ENCODE results near the gene TP53INP2. TPM values are rescaled to one million over a fixed set of nuclear protein-coding genes. Genes with fewer than 3 reads are reported as not detected.

The TP53INP2 gene
- polyA plus RNA-seq, 3 donors, result 0.46 to 20.6 (median 0.66) TPM

- Histone ChIP-seq H3K9ac (ENCODE audit: insufficient read depth, low read length, poor library complexity, severe bottlenecking) (no peak overlapping the region), H3K27me3 (ENCODE audit: control insufficient read depth in 2 of 2, insufficient read depth in 2 of 2, low read length in 2 of 2) (peaks cover 6 to 14% of the 10 kb centered on the region in 2 donors), H3K4me2 (replicated peaks; ENCODE audit: extremely low read depth, low read length, poor library complexity, severe bottlenecking) (no peak overlapping the region), H3K4me1 (ENCODE audit: control insufficient read depth in 1 of 2, insufficient read depth in 2 of 2, low read length in 2 of 2) (peaks cover 15 to 25% of the 10 kb centered on the region in 2 donors), H3K36me3 (replicated peaks in 1 of 2; ENCODE audit: control insufficient read depth in 1 of 2, insufficient read depth in 2 of 2, low read length in 2 of 2) (peaks cover 30 to 43% of the 10 kb centered on the region in 2 donors), H3K9me3 (replicated peaks in 1 of 2; ENCODE audit: control insufficient read depth in 1 of 2, insufficient read depth in 1 of 2, low read length in 2 of 2) (no peaks in the 10 kb centered on the region), H2AFZ (ENCODE audit: insufficient read depth, low read depth, low read length, poor library complexity, severe bottlenecking) (no peak overlapping the region), H3K4me3 (replicated peaks in 1 of 3; ENCODE audit: low read depth in 2 of 3, low read length in 3 of 3) (no peak overlapping the region), H4K20me1 (ENCODE audit: insufficient read depth, low read length) (peaks cover 5% of the 10 kb centered on the region), H3K79me2 (ENCODE audit: insufficient read depth, low read length) (no peaks in the 10 kb centered on the region), H3K27ac (ENCODE audit: low read depth in 1 of 2, low read length in 2 of 2) (no peak overlapping the region)
- Mint-ChIP-seq H3K4me1 (peaks cover 18% of the 10 kb centered on the region), H3K27me3 (ENCODE audit: low read depth in 3 of 3) (peaks cover 20 to 29% (median 20%) of the 10 kb centered on the region in 3 donors), H3K27ac (peak overlapping the region in 1 of 7 donors; percentile 18), H3K36me3 (peaks cover 41 to 46% of the 10 kb centered on the region in 2 donors), H3K4me3 (no peak overlapping the region), H3K9me3 (no peaks in the 10 kb centered on the region)
- intact Hi-C loops (cut with micrococcal nuclease), result loop anchor here in 1 of 2 donors (5.0 kb wide), 2 partner anchors 35 to 170 kb away; partner anchors contain the start of gene PIGU
- no peak for DNase-seq
- no peak for TF ChIP-seq CTCF (IDR thresholded peaks at IDR 0.05)
- WGBS (ENCODE audit: insufficient coverage), result 94% methylated on average over 2 of the region's 3 CpGs
Observed at GRCh38 chr20:34711813-34712430, 7.8 kb downstream of the TP53INP2 start.

GRCh38 chr20:34712525-34713192 lies 8.5 kb downstream of the TP53INP2 start:
- no peak for DNase-seq
- Histone ChIP-seq H3K27ac (ENCODE audit: low read depth in 1 of 2, low read length in 2 of 2) (no peak overlapping the region), H3K4me3 (replicated peaks in 1 of 3; ENCODE audit: low read depth in 2 of 3, low read length in 3 of 3) (no peak overlapping the region), H3K27me3 (ENCODE audit: control insufficient read depth in 2 of 2, insufficient read depth in 2 of 2, low read length in 2 of 2) (peaks cover 6 to 14% of the 10 kb centered on the region in 2 donors), H3K4me1 (ENCODE audit: control insufficient read depth in 1 of 2, insufficient read depth in 2 of 2, low read length in 2 of 2) (peaks cover 15 to 24% of the 10 kb centered on the region in 2 donors), H4K20me1 (ENCODE audit: insufficient read depth, low read length) (peaks cover 5% of the 10 kb centered on the region), H3K79me2 (ENCODE audit: insufficient read depth, low read length) (no peaks in the 10 kb centered on the region), H3K4me2 (replicated peaks; ENCODE audit: extremely low read depth, low read length, poor library complexity, severe bottlenecking) (no peak overlapping the region), H2AFZ (ENCODE audit: insufficient read depth, low read depth, low read length, poor library complexity, severe bottlenecking) (no peak overlapping the region), H3K36me3 (replicated peaks in 1 of 2; ENCODE audit: control insufficient read depth in 1 of 2, insufficient read depth in 2 of 2, low read length in 2 of 2) (peaks cover 30 to 49% of the 10 kb centered on the region in 2 donors), H3K9me3 (replicated peaks in 1 of 2; ENCODE audit: control insufficient read depth in 1 of 2, insufficient read depth in 1 of 2, low read length in 2 of 2) (no peaks in the 10 kb centered on the region), H3K9ac (ENCODE audit: insufficient read depth, low read length, poor library complexity, severe bottlenecking) (no peak overlapping the region)
- Mint-ChIP-seq H3K4me1 (peaks cover 16% of the 10 kb centered on the region), H3K36me3 (peaks cover 48 to 53% of the 10 kb centered on the region in 2 donors), H3K27me3 (ENCODE audit: low read depth in 3 of 3) (peaks cover 18 to 29% (median 20%) of the 10 kb centered on the region in 3 donors), H3K27ac (peak overlapping the region in 1 of 7 donors; percentile 7), H3K9me3 (no peaks in the 10 kb centered on the region), H3K4me3 (no peak overlapping the region)
- WGBS (ENCODE audit: insufficient coverage), result 100% methylated on average over 2 of the region's 5 CpGs
- TF ChIP-seq CTCF (IDR thresholded peaks at IDR 0.05), result no peak
- intact Hi-C loops (cut with micrococcal nuclease), result loop anchor here in 1 of 2 donors (5.0 kb wide), 2 partner anchors 35 to 170 kb away; partner anchors contain the start of gene PIGU

All from CD14-positive monocyte (primary cell).